HL-60 (cell line): ENCODE results near the gene PPP1R27.

Experiments used
- CTCF ChIP-seq: IDR thresholded peaks from one replicate; pipeline ENCODE4 v1.5.1; 2011; ENCODE audit warnings: low read length, control low read depth, inconsistent platforms; ENCODE audit not compliant: insufficient read depth
- POLR2AphosphoS5 ChIP-seq: IDR thresholded peaks from 2 replicates; pipeline ENCODE4 v1.6.1; 2012; ENCODE audit warnings: low read depth
- REST ChIP-seq: IDR thresholded peaks from 2 replicates; pipeline ENCODE4 v1.6.1; 2012; ENCODE audit warnings: low read depth; ENCODE audit not compliant: insufficient replicate concordance
- SPI1 ChIP-seq: IDR thresholded peaks from 2 replicates; pipeline ENCODE4 v1.6.1; 2012; ENCODE audit warnings: low read depth, mild to moderate bottlenecking, borderline replicate concordance

GRCh38 chr17:81815646-81815986 lies 19.2 kb downstream of the PPP1R27 start:
- no peak for TF ChIP-seq REST
- no peak for TF ChIP-seq CTCF
- TF ChIP-seq POLR2AphosphoS5 = no peak
- TF ChIP-seq SPI1 = no peak
